GM23248 (cell line): Measurements from ENCODE around the gene KCNA2. TPM values are rescaled to one million over a fixed set of nuclear protein-coding genes. Genes with fewer than 3 reads are reported as not detected.

Experiments
- DNase-seq: peaks from one replicate; pipeline ENCODE4 v3.0.0-alpha.2; 2015
- H2AFZ ChIP-seq: fragments of 200-600 bp; sonication (generic); 2 replicates; pipeline ENCODE4 v1.6.1; 2016; ENCODE audit warnings: antibody characterized with exemption
- H3F3A ChIP-seq: fragments of 200-600 bp; sonication (generic); 2 replicates; pipeline ENCODE4 v1.6.1; 2016; ENCODE audit warnings: mild to moderate bottlenecking, antibody characterized with exemption, mixed run types; ENCODE audit not compliant: insufficient read depth
- H3K27ac ChIP-seq: fragments of 200-600 bp; sonication (generic); 2 replicates; pipeline ENCODE4 v1.5.1; 2016; ENCODE audit warnings: mild to moderate bottlenecking
- H3K27me3 ChIP-seq: fragments of 200-600 bp; sonication (generic); replicated peaks from 2 replicates; pipeline ENCODE4 v1.6.1; 2016; ENCODE audit warnings: mild to moderate bottlenecking; ENCODE audit not compliant: insufficient read depth
- H3K36me3 ChIP-seq: fragments of 200-600 bp; sonication (generic); 2 replicates; pipeline ENCODE4 v1.6.1; 2016; ENCODE audit warnings: low read depth, mild to moderate bottlenecking
- H3K4me1 ChIP-seq: fragments of 200-600 bp; sonication (generic); 2 replicates; pipeline ENCODE4 v1.6.1; 2016; ENCODE audit warnings: mild to moderate bottlenecking; ENCODE audit not compliant: insufficient read depth
- H3K4me2 ChIP-seq: fragments of 200-600 bp; sonication (generic); one replicate; pipeline ENCODE4 v1.6.1; 2016; ENCODE audit warnings: mild to moderate bottlenecking; ENCODE audit not compliant: unreplicated experiment
- H3K4me3 ChIP-seq: fragments of 200-600 bp; sonication (generic); 2 replicates; pipeline ENCODE4 v1.5.1; 2016; ENCODE audit warnings: mild to moderate bottlenecking
- H3K79me2 ChIP-seq: fragments of 200-600 bp; sonication (generic); 2 replicates; pipeline ENCODE4 v1.6.1; 2016; ENCODE audit warnings: mild to moderate bottlenecking; ENCODE audit not compliant: insufficient read depth
- H3K9ac ChIP-seq: fragments of 200-600 bp; sonication (generic); 2 replicates; pipeline ENCODE4 v1.6.1; 2016; ENCODE audit warnings: mild to moderate bottlenecking
- H3K9me2 ChIP-seq: fragments of 200-600 bp; sonication (generic); 2 replicates; pipeline ENCODE4 v1.6.1; 2016; ENCODE audit warnings: mixed run types, mild to moderate bottlenecking, moderate library complexity; ENCODE audit not compliant: insufficient read depth
- H3K9me3 ChIP-seq: fragments of 200-600 bp; sonication (generic); one replicate; pipeline ENCODE4 v1.6.1; 2017; ENCODE audit warnings: low read depth
- H4K20me1 ChIP-seq: fragments of 200-600 bp; sonication (generic); 2 replicates; pipeline ENCODE4 v1.6.0; 2016; ENCODE audit not compliant: insufficient read depth
- EZH2 ChIP-seq: fragments of 200-600 bp; sonication (generic); IDR thresholded peaks from 2 replicates; pipeline ENCODE4 v1.6.1; 2018; ENCODE audit warnings: antibody characterized with exemption, mild to moderate bottlenecking; ENCODE audit not compliant: insufficient read depth, poor library complexity, severe bottlenecking
- EZH2phosphoT487 ChIP-seq: fragments of 200-600 bp; sonication (generic); IDR thresholded peaks from 2 replicates; pipeline ENCODE4 v1.6.1; 2018; ENCODE audit warnings: antibody characterized with exemption, moderate library complexity, mild to moderate bottlenecking, low read depth; ENCODE audit not compliant: insufficient read depth
- WGBS, 2 experiments: methylation state at CpG; one replicate each; pipeline ENCODE4 v1.1.6; 2015 to 2017; ENCODE audit warnings: low lambda C conversion rate in 2 of 2, low coverage in 1 of 2; ENCODE audit errors: missing lambda C conversion rate in 2 of 2; 5-methylcytosine and 5-hydroxymethylcytosine counted together
- in situ Hi-C: fragments of 300-500 bp; cut with MboI; formaldehyde crosslinking; loops from 2 replicates; pipeline ENCODE4 v1.15.0; 2020
- polyA plus RNA-seq: library from polyadenylated mRNA; unstranded; fragments of >200 nt; fragmentation: Nextera tagmentation; extraction: Ambion mirVana; gene quantifications from 2 replicates; pipeline ENCODE4 v1.2.1, GENCODE V29; 2016
- total RNA-seq: library from RNA; depleted of rRNA; stranded (reverse); fragments of >200 nt; shearing (Covaris generic); gene quantifications from 2 replicates; pipeline ENCODE4 v1.2.3, GENCODE V29; 2014; rRNA removed

KCNA2 gene
- total and polyA plus RNA-seq, 2 experiments from 2014 or later = not detected

DNA sequence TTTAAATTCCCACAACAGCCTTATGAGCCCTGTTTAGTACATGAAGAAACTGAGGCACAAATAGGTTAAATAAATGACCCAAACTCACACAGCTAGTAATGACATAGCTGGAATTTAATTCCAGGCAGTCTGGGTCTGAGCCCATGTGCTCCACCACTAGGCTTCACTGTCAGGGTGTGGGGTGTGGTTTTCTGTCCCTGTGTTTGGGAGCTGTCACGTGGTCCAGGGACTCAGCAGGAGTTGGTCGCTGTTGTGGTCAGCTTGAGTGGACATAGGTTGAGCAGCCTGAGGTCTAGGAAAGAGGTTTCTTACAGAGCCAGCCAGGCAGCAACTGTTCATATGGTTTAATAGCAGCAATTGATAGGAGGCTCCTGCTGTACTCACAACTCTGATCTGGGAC, 59.1 kb downstream of the KCNA2 start:
- Histone ChIP-seq H3K4me2 (no peak overlapping the region), H3F3A (no peaks in the 10 kb centered on the region), H3K27ac (no peak overlapping the region), H3K9me3 (no peaks in the 10 kb centered on the region), H3K27me3 (peaks cover 8% of the 10 kb centered on the region), H3K4me1 (no peaks in the 10 kb centered on the region), H3K9ac (no peak overlapping the region), H3K79me2 (no peaks in the 10 kb centered on the region), H4K20me1 (no peaks in the 10 kb centered on the region), H2AFZ (no peak overlapping the region), H3K36me3 (no peaks in the 10 kb centered on the region), H3K4me3 (no peak overlapping the region), H3K9me2 (no peaks in the 10 kb centered on the region)
- TF ChIP-seq EZH2phosphoT487 (no peak), EZH2 (no peak)
- no peak for DNase-seq
- 18 to 22% methylated on average over 2 of the region's 2 CpGs for WGBS, 2 experiments
- in situ Hi-C loops = no loop called here

DNA sequence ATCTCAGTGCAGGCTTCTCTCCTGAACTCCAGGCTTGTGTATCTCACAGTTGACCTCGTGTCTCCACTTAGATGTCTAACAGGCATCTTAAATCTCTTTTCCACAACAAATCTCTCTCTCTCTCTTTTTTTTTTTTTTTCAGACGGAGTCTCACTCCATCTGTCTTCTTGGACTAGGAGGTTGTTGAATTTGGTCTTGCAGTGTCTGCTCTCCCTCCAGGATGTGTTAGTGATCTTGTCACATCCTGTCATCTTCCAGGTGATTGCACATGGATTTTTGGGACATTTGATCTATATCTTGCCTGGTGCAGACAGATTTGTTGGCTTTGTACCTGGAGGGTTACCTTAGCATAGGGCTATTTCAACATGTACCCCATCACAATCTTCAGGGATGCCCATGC, 60.7 kb downstream of the KCNA2 start:
- Histone ChIP-seq H3K9me2 (no peaks in the 10 kb centered on the region), H3K4me2 (no peak overlapping the region), H4K20me1 (no peaks in the 10 kb centered on the region), H3K79me2 (no peaks in the 10 kb centered on the region), H3F3A (no peaks in the 10 kb centered on the region), H3K9me3 (no peaks in the 10 kb centered on the region), H3K4me3 (no peak overlapping the region), H3K4me1 (no peaks in the 10 kb centered on the region), H3K27ac (no peak overlapping the region), H3K9ac (no peak overlapping the region), H2AFZ (no peak overlapping the region), H3K36me3 (no peaks in the 10 kb centered on the region), H3K27me3 (peaks cover 8% of the 10 kb centered on the region)
- DNase-seq = no peak
- TF ChIP-seq EZH2 (no peak), EZH2phosphoT487 (no peak)
- in situ Hi-C loops = no loop called here
- 0 to 7% methylated on average over 2 of the region's 2 CpGs for WGBS, 2 experiments

DNA sequence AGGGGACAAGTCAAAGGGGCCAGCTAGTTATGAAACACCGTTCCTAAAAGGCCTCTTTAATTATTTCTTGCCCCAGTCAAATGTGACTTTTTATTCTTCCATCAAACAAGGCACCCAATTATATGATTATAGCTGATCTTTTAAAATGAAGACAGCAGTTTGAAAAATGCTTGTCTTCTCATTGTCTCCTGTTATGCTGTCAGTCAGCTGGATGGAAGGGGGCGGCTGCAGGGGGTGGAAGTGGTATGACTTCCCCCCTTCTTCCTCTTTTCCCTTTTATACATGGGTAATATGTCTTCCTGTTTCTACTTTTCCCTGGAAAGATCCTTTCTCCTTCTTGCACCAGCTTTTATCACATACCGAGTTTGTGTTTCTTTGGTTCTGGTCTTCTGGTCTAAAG, 61.4 kb downstream of the KCNA2 start:
- H3K27me3 ChIP-seq = peaks cover 8% of the 10 kb centered on the region
- in situ Hi-C loops = no loop called here
- no peak overlapping the region for H2AFZ ChIP-seq
- H3K9me2 ChIP-seq = no peaks in the 10 kb centered on the region
- H3F3A ChIP-seq = no peaks in the 10 kb centered on the region
- H3K4me2 ChIP-seq = no peak overlapping the region
- DNase-seq = no peak
- WGBS, 2 experiments = 13 to 19% methylated on average over 3 of the region's 3 CpGs
- no peaks in the 10 kb centered on the region for H3K36me3 ChIP-seq
- H3K9ac ChIP-seq = no peak overlapping the region
- H3K4me3 ChIP-seq = no peak overlapping the region
- no peaks in the 10 kb centered on the region for H4K20me1 ChIP-seq
- TF ChIP-seq EZH2phosphoT487 (no peak), EZH2 (no peak)
- H3K27ac ChIP-seq = no peak overlapping the region
- H3K79me2 ChIP-seq = no peaks in the 10 kb centered on the region
- no peaks in the 10 kb centered on the region for H3K4me1 ChIP-seq
- no peaks in the 10 kb centered on the region for H3K9me3 ChIP-seq

Other genes starting within 250 kb of the KCNA2 start
- gene SLC16A4, start 215.3 kb downstream of the KCNA2 start, total RNA-seq = 28.1 and 34.3 TPM in 2 replicates
- gene SLC16A4, start 215.3 kb downstream of the KCNA2 start, polyA plus RNA-seq = 15.6 and 15.9 TPM in 2 replicates
- 67.1 and 145 TPM in 2 replicates for gene LAMTOR5, start 198.7 kb downstream of the KCNA2 start, total RNA-seq
- gene LAMTOR5, start 198.7 kb downstream of the KCNA2 start, polyA plus RNA-seq = 307 and 318 TPM in 2 replicates
- not detected in 2 replicates for gene PROK1, start 155.2 kb downstream of the KCNA2 start, total RNA-seq
- gene PROK1, start 155.2 kb downstream of the KCNA2 start, polyA plus RNA-seq = not detected in 2 replicates
- gene KCNA10, start 87.2 kb downstream of the KCNA2 start, total RNA-seq = not detected in 2 replicates
- not detected in 2 replicates for gene KCNA10, start 87.2 kb downstream of the KCNA2 start, polyA plus RNA-seq
- not detected in 2 replicates for gene KCNA3, start 68.6 kb upstream of the KCNA2 start, total RNA-seq
- gene KCNA3, start 68.6 kb upstream of the KCNA2 start, polyA plus RNA-seq = not detected in 2 replicates